Fibroblast of mammary gland (primary cell): ENCODE data around the gene NOTCH1.
A peak's percentile ranks its signal among the peaks of the same experiment; 100 is the strongest.
"Not testable (repeated sequence)": the region's sequence is repeated elsewhere in the genome, so short reads cannot be mapped to it uniquely, and the experiment has no call there.

Source experiments
- DNase-seq: peaks from one replicate; pipeline ENCODE4 v3.0.0-alpha.2; 2010; ENCODE audit warnings: low read depth
- H3K4me3 ChIP-seq: 2 replicates; pipeline ENCODE4 v1.5.1; 2011; ENCODE audit warnings: low read depth, mild to moderate bottlenecking, low read length, moderate library complexity; ENCODE audit not compliant: control insufficient read depth
- TF ChIP-seq, protein P1 (sequence below): conservative IDR thresholded peaks from 2 replicates; pipeline ENCODE4 v1.5.1; 2011; ENCODE audit warnings: low read depth, low read length, inconsistent platforms; ENCODE audit not compliant: control insufficient read depth, insufficient read depth

NOTCH1 gene

DNA sequence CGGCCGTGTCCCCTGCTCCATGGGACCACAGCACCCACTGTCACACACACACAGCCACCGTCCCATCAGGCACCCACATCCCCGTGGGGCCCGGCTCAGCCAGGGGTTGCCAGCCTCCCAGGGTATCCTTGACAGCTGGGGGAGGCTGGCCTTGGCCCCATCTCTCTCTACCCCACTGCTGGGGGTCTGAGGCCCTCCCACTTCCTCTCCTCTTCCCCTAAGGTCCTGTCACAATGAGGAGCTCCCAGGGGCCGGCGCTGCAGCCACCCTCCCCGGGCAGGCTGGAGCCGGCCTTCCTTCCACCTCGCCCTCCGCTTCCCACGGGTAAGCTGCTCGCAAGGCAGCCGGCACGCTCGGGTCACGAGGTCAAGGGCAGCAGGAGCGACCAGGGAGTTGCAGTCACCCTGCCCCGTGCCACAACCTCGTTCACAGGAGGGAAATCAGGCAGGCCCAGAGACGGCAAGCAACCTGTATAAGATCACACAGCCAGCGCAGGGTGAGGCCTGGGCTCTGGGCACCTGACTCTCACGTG, 38.6 kb upstream of the NOTCH1 start:
- no peak overlapping the region for H3K4me3 ChIP-seq
- TF ChIP-seq, protein P1, sequence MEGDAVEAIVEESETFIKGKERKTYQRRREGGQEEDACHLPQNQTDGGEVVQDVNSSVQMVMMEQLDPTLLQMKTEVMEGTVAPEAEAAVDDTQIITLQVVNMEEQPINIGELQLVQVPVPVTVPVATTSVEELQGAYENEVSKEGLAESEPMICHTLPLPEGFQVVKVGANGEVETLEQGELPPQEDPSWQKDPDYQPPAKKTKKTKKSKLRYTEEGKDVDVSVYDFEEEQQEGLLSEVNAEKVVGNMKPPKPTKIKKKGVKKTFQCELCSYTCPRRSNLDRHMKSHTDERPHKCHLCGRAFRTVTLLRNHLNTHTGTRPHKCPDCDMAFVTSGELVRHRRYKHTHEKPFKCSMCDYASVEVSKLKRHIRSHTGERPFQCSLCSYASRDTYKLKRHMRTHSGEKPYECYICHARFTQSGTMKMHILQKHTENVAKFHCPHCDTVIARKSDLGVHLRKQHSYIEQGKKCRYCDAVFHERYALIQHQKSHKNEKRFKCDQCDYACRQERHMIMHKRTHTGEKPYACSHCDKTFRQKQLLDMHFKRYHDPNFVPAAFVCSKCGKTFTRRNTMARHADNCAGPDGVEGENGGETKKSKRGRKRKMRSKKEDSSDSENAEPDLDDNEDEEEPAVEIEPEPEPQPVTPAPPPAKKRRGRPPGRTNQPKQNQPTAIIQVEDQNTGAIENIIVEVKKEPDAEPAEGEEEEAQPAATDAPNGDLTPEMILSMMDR = no peak
- no peak for DNase-seq

DNA sequence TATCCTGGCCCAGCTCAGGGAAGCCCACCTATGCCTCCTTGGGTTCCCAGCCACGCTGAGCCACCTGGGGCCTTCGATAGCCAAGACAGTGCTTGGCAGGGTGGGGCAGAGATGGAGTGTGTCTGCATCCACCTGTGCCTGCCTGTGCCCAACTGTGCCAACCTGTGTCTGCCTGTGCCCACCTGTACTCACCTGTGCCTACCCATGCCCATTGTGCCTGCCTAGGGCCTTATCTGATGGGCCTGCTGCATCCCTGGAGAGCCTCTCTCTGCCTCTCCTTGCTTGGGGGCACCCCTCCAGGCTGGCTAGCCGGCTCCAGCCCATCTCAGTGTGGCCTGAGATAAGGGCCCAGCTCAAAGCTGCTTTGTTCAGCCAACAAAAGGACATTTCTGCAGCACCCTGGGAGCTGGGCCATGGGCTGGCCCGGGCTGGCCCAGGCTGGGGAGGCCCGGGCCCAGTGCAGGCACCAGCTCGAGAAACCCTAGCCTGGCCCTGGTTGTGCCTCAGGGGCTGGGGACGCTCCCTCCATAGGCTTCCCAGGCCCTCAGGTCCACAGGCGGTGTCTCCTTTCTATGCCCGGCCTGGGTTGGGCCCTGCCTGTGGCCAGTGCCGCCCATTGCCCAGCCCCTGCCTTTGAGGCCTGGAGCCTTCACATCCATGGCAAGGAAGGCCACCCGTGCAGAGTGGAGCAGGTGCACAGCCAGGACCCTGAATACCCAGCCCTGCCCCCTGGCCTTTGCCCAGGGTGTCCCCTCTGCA, 37.3 kb upstream of the NOTCH1 start:
- TF ChIP-seq, protein P1 = no peak
- DNase-seq = no peak
- H3K4me3 ChIP-seq = no peak overlapping the region

DNA sequence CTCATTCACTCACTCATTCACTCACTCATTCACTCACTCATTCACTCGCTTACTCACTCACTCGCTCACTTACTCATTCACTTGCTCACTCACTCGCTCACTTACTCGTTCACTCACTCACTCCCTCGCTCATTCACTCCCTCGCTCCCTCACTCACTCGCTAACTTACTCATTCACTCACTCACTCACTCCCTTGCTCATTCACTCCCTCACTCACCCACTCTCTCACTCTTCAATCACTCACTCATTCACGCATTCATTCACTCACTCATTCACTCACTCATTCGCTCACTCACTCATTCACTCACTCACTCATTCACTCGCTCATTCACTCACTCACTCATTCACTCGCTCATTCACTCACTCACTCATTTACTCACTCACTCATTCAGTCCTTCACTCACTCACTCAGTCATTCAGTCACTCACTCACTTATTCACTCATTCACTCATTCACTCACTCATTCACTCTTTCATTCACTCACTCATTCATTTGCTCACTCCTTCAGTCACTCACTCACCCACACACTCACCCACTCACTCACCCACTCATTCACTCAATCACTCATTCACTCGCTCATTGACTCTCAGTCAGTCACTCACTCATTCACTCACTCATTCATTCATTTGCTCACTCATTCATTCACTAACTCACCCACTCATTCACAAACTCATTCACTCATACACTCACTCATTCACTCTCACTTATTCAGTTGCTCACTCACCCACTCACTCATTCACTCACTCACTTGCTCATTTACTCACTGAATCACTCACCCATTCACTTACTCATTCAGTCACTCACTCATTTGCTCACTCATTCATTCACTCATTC, 36.0 kb upstream of the NOTCH1 start:
- no peak for DNase-seq
- TF ChIP-seq, protein P1 = no peak
- H3K4me3 ChIP-seq = no peak overlapping the region

DNA sequence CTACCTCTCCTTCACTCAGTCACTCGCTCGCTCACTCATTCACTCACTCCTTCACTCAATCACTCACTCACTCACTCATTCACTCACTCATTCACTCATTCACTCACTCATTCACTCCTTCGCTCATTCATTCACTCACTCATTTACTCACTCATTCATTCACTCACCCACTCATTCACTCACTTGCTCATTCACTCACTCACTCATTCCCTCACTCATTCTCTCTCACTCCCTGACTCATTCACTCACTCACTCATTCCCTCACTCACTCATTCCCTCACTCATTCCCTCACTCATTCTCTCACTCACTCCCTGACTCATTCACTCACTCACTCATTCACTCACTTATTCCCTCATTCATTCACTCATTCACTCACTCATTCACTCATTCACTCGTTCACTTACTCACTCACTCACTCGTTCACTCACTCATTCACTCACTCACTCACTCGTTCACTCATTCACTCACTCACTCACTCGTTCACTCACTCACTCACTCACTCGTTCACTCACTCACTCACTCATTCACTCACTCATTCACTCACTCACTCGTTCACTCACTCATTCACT, 33.9 kb upstream of the NOTCH1 start:
- H3K4me3 ChIP-seq = not testable (repeated sequence)
- DNase-seq = peak; percentile 18

DNA sequence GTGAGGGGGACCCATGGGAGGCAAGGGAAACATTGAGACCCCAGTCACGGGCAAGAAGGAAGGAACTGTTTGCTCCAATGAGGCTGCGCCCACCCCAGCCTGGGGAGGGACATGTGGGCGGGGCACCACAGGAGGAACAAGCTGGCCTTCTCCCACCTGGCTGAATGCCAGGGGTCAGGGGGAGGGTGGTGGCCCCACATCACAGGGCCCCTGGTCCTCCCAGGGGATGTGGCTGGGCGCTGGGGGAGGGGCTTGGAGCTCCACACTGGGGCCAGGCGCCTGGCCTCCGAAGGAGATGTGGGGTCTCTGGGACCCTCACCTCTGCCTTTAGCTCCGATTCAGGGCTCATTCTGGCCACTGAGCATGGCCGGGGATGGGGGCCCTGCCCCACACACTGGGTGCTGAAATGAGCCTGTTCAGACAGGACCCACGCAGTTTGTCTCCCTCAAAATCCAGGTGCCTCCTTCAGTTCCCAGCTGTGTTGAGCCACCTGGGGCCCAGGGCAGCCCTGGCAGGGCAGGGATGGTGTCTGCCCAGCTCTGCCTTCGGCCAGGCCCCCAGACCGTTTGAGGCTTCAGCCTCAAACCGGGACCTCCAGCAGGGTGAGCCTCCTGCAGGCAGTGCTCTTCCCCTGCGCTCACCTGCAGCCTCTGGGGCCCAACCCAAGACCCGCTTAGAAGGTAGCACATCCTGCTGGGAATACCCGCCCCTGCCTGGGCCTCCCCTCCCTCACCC, 33.2 kb upstream of the NOTCH1 start:
- no peak for DNase-seq
- H3K4me3 ChIP-seq = no peak overlapping the region
- TF ChIP-seq, protein P1 = no peak

DNA sequence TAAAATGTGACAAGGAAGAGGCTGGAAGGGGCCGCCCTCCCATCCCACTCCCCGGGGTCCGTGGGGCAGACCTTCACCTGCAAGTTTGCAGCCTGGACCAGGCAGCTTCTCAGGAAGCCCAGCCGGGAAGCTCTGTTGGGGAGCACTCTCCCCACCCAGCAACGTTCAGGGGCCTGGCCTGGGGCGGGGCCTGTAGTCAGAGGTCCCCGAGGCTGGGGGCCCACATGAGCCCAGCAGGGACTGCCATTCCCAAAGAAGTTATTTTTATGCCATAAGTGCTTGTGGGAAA, 32.7 kb upstream of the NOTCH1 start:
- TF ChIP-seq, protein P1 = no peak
- no peak for DNase-seq
- no peak overlapping the region for H3K4me3 ChIP-seq
